ENCODE measurements around the gene OR10H1. TPM values are rescaled to one million over a fixed set of nuclear protein-coding genes. Genes with fewer than 3 reads are reported as not detected.

The OR10H1 gene
- total RNA-seq, 1 donor from 2014 or later = not detected

DNA sequence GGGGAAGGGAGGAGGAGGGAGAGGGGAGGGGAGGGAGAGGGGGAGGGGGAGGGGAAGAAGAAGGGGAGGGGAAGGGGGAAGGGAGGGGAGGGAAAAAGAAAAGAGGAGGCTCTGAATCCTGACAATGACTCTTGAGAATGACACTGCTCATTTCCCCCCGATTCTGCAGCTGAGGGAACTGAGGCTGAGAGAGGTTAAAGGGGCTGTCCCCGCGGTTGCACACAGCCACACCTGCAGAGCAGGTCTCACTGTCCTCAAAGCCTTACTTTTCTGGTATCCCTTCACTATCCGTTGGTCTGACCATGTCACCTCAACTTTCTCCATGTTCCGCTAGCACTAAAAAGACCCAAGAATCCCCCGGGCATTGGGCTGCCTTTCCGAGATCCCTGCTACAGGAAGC, 47.0 kb upstream of the OR10H1 start:
- FAIRE-seq (no peak), DNase-seq (ENCODE audit: low read depth) (no peak)
- no peaks in the 10 kb centered on the region for H3K36me3 Mint-ChIP-seq (ENCODE audit: low read depth, unreplicated experiment)
- no peak overlapping the region for H3K4me2 ChIP-seq (ENCODE audit: low read length)
- H3K9ac ChIP-seq (ENCODE audit: low read length) = no peak overlapping the region
- no peaks in the 10 kb centered on the region for H3K27me3 ChIP-seq (ENCODE audit: insufficient read depth, low read length)
- no peaks in the 10 kb centered on the region for H3K4me1 Mint-ChIP-seq (ENCODE audit: low read depth, unreplicated experiment)
- no peaks in the 10 kb centered on the region for H3K36me3 ChIP-seq (ENCODE audit: insufficient read depth, low read length)
- H3K27me3 Mint-ChIP-seq (ENCODE audit: low read depth, unreplicated experiment) = no peaks in the 10 kb centered on the region
- no peak overlapping the region for H2AFZ ChIP-seq (ENCODE audit: low read depth, low read length)
- no peak overlapping the region for H3K27ac ChIP-seq (ENCODE audit: low read depth, low read length)
- H3K4me3 ChIP-seq (ENCODE audit: insufficient read depth, low read depth, low read length) = no peak overlapping the region
- TF ChIP-seq CTCF (IDR thresholded peaks at IDR 0.05; ENCODE audit: insufficient read depth, low read depth, low read length) (no peak), EZH2 (IDR thresholded peaks at IDR 0.05; ENCODE audit: insufficient read depth, low read length) (no peak)
- no peak overlapping the region for H3K4me3 Mint-ChIP-seq (ENCODE audit: unreplicated experiment)
- H3K4me1 ChIP-seq (ENCODE audit: insufficient read depth, low read length) = no peaks in the 10 kb centered on the region
- no peaks in the 10 kb centered on the region for H3K9me3 ChIP-seq (ENCODE audit: insufficient read depth, low read depth, low read length)
- H3K9me3 Mint-ChIP-seq (ENCODE audit: unreplicated experiment) = peaks cover 31% of the 10 kb centered on the region
- H3K79me2 ChIP-seq (ENCODE audit: insufficient read depth, low read length) = no peaks in the 10 kb centered on the region
- no peak overlapping the region for H3K27ac Mint-ChIP-seq (ENCODE audit: unreplicated experiment)
- no peaks in the 10 kb centered on the region for H4K20me1 ChIP-seq (ENCODE audit: insufficient read depth, low read length)

GRCh38 chr19:15860522-15860921, 45.1 kb upstream of the OR10H1 start:
- no peak for TF ChIP-seq CTCF (IDR thresholded peaks at IDR 0.05; ENCODE audit: insufficient read depth, low read depth, low read length)
- TF ChIP-seq EZH2 (IDR thresholded peaks at IDR 0.05; ENCODE audit: insufficient read depth, low read length) = no peak
- H3K27me3 Mint-ChIP-seq (ENCODE audit: low read depth, unreplicated experiment) = no peaks in the 10 kb centered on the region
- H3K4me1 ChIP-seq (ENCODE audit: insufficient read depth, low read length) = no peaks in the 10 kb centered on the region
- no peaks in the 10 kb centered on the region for H3K4me1 Mint-ChIP-seq (ENCODE audit: low read depth, unreplicated experiment)
- H3K36me3 Mint-ChIP-seq (ENCODE audit: low read depth, unreplicated experiment) = no peaks in the 10 kb centered on the region
- no peak overlapping the region for H3K4me2 ChIP-seq (ENCODE audit: low read length)
- no peak overlapping the region for H3K27ac ChIP-seq (ENCODE audit: low read depth, low read length)
- no peak overlapping the region for H3K9ac ChIP-seq (ENCODE audit: low read length)
- no peaks in the 10 kb centered on the region for H3K9me3 ChIP-seq (ENCODE audit: insufficient read depth, low read depth, low read length)
- H2AFZ ChIP-seq (ENCODE audit: low read depth, low read length) = no peak overlapping the region
- H3K27me3 ChIP-seq (ENCODE audit: insufficient read depth, low read length) = no peaks in the 10 kb centered on the region
- DNase-seq (ENCODE audit: low read depth) (no peak), FAIRE-seq (no peak)
- peaks cover 28% of the 10 kb centered on the region for H3K9me3 Mint-ChIP-seq (ENCODE audit: unreplicated experiment)
- no peaks in the 10 kb centered on the region for H4K20me1 ChIP-seq (ENCODE audit: insufficient read depth, low read length)
- no peaks in the 10 kb centered on the region for H3K79me2 ChIP-seq (ENCODE audit: insufficient read depth, low read length)
- H3K36me3 ChIP-seq (ENCODE audit: insufficient read depth, low read length) = no peaks in the 10 kb centered on the region
- no peak overlapping the region for H3K27ac Mint-ChIP-seq (ENCODE audit: unreplicated experiment)
- no peak overlapping the region for H3K4me3 ChIP-seq (ENCODE audit: insufficient read depth, low read depth, low read length)
- H3K4me3 Mint-ChIP-seq (ENCODE audit: unreplicated experiment) = no peak overlapping the region

- no peak overlapping the region for H3K4me3 Mint-ChIP-seq (ENCODE audit: unreplicated experiment)
- DNase-seq (ENCODE audit: low read depth) (no peak), FAIRE-seq (no peak)
- no peak for TF ChIP-seq CTCF (IDR thresholded peaks at IDR 0.05; ENCODE audit: insufficient read depth, low read depth, low read length)
- TF ChIP-seq EZH2 (IDR thresholded peaks at IDR 0.05; ENCODE audit: insufficient read depth, low read length) = no peak
- H3K27me3 ChIP-seq (ENCODE audit: insufficient read depth, low read length) = no peaks in the 10 kb centered on the region
- no peaks in the 10 kb centered on the region for H3K27me3 Mint-ChIP-seq (ENCODE audit: low read depth, unreplicated experiment)
- no peak overlapping the region for H3K9ac ChIP-seq (ENCODE audit: low read length)
- no peaks in the 10 kb centered on the region for H4K20me1 ChIP-seq (ENCODE audit: insufficient read depth, low read length)
- H3K36me3 ChIP-seq (ENCODE audit: insufficient read depth, low read length) = no peaks in the 10 kb centered on the region
- H3K4me1 ChIP-seq (ENCODE audit: insufficient read depth, low read length) = no peaks in the 10 kb centered on the region
- no peaks in the 10 kb centered on the region for H3K4me1 Mint-ChIP-seq (ENCODE audit: low read depth, unreplicated experiment)
- peaks cover 22% of the 10 kb centered on the region for H3K9me3 Mint-ChIP-seq (ENCODE audit: unreplicated experiment)
- no peak overlapping the region for H3K4me3 ChIP-seq (ENCODE audit: insufficient read depth, low read depth, low read length)
- H3K27ac ChIP-seq (ENCODE audit: low read depth, low read length) = no peak overlapping the region
- no peaks in the 10 kb centered on the region for H3K79me2 ChIP-seq (ENCODE audit: insufficient read depth, low read length)
- H2AFZ ChIP-seq (ENCODE audit: low read depth, low read length) = no peak overlapping the region
- no peak overlapping the region for H3K27ac Mint-ChIP-seq (ENCODE audit: unreplicated experiment)
- no peak overlapping the region for H3K4me2 ChIP-seq (ENCODE audit: low read length)
- no peaks in the 10 kb centered on the region for H3K9me3 ChIP-seq (ENCODE audit: insufficient read depth, low read depth, low read length)
- no peaks in the 10 kb centered on the region for H3K36me3 Mint-ChIP-seq (ENCODE audit: low read depth, unreplicated experiment)
Measured at GRCh38 chr19:15859187-15859586, 43.7 kb upstream of the OR10H1 start.

Measured in astrocyte (in vitro differentiated cells and primary cell).